ENCODE results near the gene CADM2.

Gene CADM2

DNA sequence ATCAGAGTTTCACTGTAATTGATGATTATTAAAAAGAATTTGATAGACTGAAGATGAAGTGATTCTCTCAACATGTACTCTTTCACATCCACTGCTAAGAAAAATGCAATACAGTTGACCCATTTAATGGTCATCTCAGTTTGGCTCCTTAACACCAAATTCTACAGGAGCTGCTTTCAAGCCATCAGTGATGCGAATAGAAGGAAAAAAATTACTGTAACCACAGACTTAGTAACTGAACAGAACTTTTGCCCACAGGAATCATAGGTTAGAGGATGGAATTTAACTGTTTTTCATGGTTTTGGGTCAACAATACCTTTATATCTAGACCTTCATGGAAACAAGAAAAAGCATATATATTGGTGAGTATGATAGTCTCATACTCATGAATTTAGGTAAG, 633.5 kb downstream of the CADM2 start:
- Histone ChIP-seq H3K4me3 (ENCODE audit: low read depth, low read length, poor library complexity, severe bottlenecking) (no peak overlapping the region), H3K4me2 (ENCODE audit: low read length) (no peak overlapping the region), H3K4me1 (ENCODE audit: insufficient read depth, low read length, severe bottlenecking) (no peaks in the 10 kb centered on the region), H3K36me3 (ENCODE audit: insufficient read depth, low read length) (no peaks in the 10 kb centered on the region), H3K9me2 (ENCODE audit: low read depth, low read length) (no peaks in the 10 kb centered on the region), H3K79me2 (ENCODE audit: insufficient read depth, low read length) (no peaks in the 10 kb centered on the region), H4K20me1 (ENCODE audit: insufficient read depth, low read length) (no peaks in the 10 kb centered on the region), H3K27me3 (ENCODE audit: insufficient read depth, low read length) (no peaks in the 10 kb centered on the region), H3K27ac (ENCODE audit: low read depth, low read length, poor library complexity, severe bottlenecking) (no peak overlapping the region), H3F3A (ENCODE audit: insufficient read depth, low read length) (no peaks in the 10 kb centered on the region), H3K9me3 (ENCODE audit: low read length) (no peaks in the 10 kb centered on the region), H2AFZ (ENCODE audit: low read length) (no peak overlapping the region), H3K9ac (ENCODE audit: low read length) (no peak overlapping the region)
- no peak for TF ChIP-seq EZH2 (IDR thresholded peaks at IDR 0.05; ENCODE audit: borderline replicate concordance, low read length)
- no peak for TF ChIP-seq CTCF (IDR thresholded peaks at IDR 0.05; ENCODE audit: low read length)

- Histone ChIP-seq H3K9me3 (ENCODE audit: low read length) (no peaks in the 10 kb centered on the region), H3K4me1 (ENCODE audit: insufficient read depth, low read length, severe bottlenecking) (no peaks in the 10 kb centered on the region), H3K9me2 (ENCODE audit: low read depth, low read length) (no peaks in the 10 kb centered on the region), H3F3A (ENCODE audit: insufficient read depth, low read length) (no peaks in the 10 kb centered on the region), H3K36me3 (ENCODE audit: insufficient read depth, low read length) (no peaks in the 10 kb centered on the region), H3K9ac (ENCODE audit: low read length) (no peak overlapping the region), H2AFZ (ENCODE audit: low read length) (no peak overlapping the region), H3K79me2 (ENCODE audit: insufficient read depth, low read length) (no peaks in the 10 kb centered on the region), H3K4me3 (ENCODE audit: low read depth, low read length, poor library complexity, severe bottlenecking) (no peak overlapping the region), H4K20me1 (ENCODE audit: insufficient read depth, low read length) (no peaks in the 10 kb centered on the region), H3K27ac (ENCODE audit: low read depth, low read length, poor library complexity, severe bottlenecking) (no peak overlapping the region), H3K4me2 (ENCODE audit: low read length) (no peak overlapping the region), H3K27me3 (ENCODE audit: insufficient read depth, low read length) (no peaks in the 10 kb centered on the region)
- no peak for TF ChIP-seq EZH2 (IDR thresholded peaks at IDR 0.05; ENCODE audit: borderline replicate concordance, low read length)
- TF ChIP-seq CTCF (IDR thresholded peaks at IDR 0.05; ENCODE audit: low read length): no peak
Measured at GRCh38 chr3:85594676-85595075, 635.9 kb downstream of the CADM2 start.

GRCh38 chr3:85603378-85603777, 644.6 kb downstream of the CADM2 start:
- TF ChIP-seq EZH2 (IDR thresholded peaks at IDR 0.05; ENCODE audit: borderline replicate concordance, low read length) (no peak), CTCF (IDR thresholded peaks at IDR 0.05; ENCODE audit: low read length) (no peak)
- no peaks in the 10 kb centered on the region for H3K9me3 ChIP-seq (ENCODE audit: low read length)
- no peak overlapping the region for H3K4me2 ChIP-seq (ENCODE audit: low read length)
- no peak overlapping the region for H3K27ac ChIP-seq (ENCODE audit: low read depth, low read length, poor library complexity, severe bottlenecking)
- H2AFZ ChIP-seq (ENCODE audit: low read length): no peak overlapping the region
- H3K9ac ChIP-seq (ENCODE audit: low read length): no peak overlapping the region
- no peaks in the 10 kb centered on the region for H3K4me1 ChIP-seq (ENCODE audit: insufficient read depth, low read length, severe bottlenecking)
- no peak overlapping the region for H3K4me3 ChIP-seq (ENCODE audit: low read depth, low read length, poor library complexity, severe bottlenecking)
- no peaks in the 10 kb centered on the region for H3K79me2 ChIP-seq (ENCODE audit: insufficient read depth, low read length)
- H3F3A ChIP-seq (ENCODE audit: insufficient read depth, low read length): no peaks in the 10 kb centered on the region
- no peaks in the 10 kb centered on the region for H3K27me3 ChIP-seq (ENCODE audit: insufficient read depth, low read length)
- no peaks in the 10 kb centered on the region for H4K20me1 ChIP-seq (ENCODE audit: insufficient read depth, low read length)
- H3K36me3 ChIP-seq (ENCODE audit: insufficient read depth, low read length): no peaks in the 10 kb centered on the region
- H3K9me2 ChIP-seq (ENCODE audit: low read depth, low read length): no peaks in the 10 kb centered on the region
